GM12878 (cell line): ENCODE data around the gene IMMP2L.

ENCODE experiments used
- CHD2 ChIP-seq: IDR thresholded peaks from 2 replicates; pipeline ENCODE4 v1.6.1; 2011; ENCODE audit warnings: low read depth, low read length, improper control_type of control experiment, borderline replicate concordance
- ESRRA ChIP-seq: IDR thresholded peaks from 2 replicates; pipeline ENCODE4 v1.6.1; 2012; ENCODE audit warnings: mild to moderate bottlenecking, low read length, improper control_type of control experiment
- HDAC6 ChIP-seq: fragments of 200-600 bp; sonication (generic); IDR thresholded peaks from one replicate; pipeline ENCODE4 v1.8.0; 2017; ENCODE audit warnings: antibody characterized with exemption; ENCODE audit not compliant: unreplicated experiment
- POLR2A ChIP-seq: IDR thresholded peaks from 2 replicates; pipeline ENCODE4 v1.6.1; 2011; ENCODE audit warnings: low read depth, mild to moderate bottlenecking, low read length
- SPI1 ChIP-seq: IDR thresholded peaks from 2 replicates; pipeline ENCODE4 v1.6.1; 2011; ENCODE audit warnings: low read depth, mild to moderate bottlenecking, low read length, moderate library complexity, borderline replicate concordance; ENCODE audit not compliant: insufficient read depth
- TF ChIP-seq, protein P1 (sequence below), 3 experiments: IDR thresholded peaks in 2 of 3; conservative IDR thresholded peaks in 1 of 3; 2 replicates each; pipeline ENCODE4 v1.5.1; 2011; ENCODE audit warnings: low read depth in 3 of 3, low read length in 3 of 3, mild to moderate bottlenecking in 3 of 3, control low read depth in 2 of 3, moderate library complexity in 2 of 3, inconsistent platforms in 1 of 3, mixed read lengths in 1 of 3; ENCODE audit not compliant: control insufficient read depth in 2 of 3, insufficient read depth in 1 of 3; ENCODE audit errors: extremely low read depth in 1 of 3

DNA sequence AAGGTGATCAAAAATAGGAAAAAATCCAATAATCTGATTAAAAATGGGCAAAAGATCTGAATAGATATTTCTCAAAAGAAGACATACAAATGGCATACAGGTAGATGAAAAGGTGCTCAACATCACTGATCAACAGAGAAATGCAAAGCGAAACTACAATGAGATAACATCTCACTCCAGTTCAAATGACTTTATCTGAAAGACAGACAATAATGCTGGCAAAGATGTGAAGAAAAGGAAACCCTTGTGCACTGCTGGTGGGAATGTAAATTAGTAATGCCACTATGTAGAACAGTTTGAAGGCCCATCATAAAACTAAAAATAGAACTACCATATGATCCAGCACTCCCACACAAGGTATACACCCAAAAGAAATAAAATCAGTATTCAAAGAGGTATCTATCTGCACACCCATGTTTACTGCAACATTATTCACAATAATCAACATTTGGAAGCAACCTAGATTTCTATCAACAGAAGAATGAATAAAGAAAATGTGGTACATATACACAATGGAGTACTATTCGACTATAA is 386.3 kb downstream of the IMMP2L start:
- TF ChIP-seq, protein P1, sequence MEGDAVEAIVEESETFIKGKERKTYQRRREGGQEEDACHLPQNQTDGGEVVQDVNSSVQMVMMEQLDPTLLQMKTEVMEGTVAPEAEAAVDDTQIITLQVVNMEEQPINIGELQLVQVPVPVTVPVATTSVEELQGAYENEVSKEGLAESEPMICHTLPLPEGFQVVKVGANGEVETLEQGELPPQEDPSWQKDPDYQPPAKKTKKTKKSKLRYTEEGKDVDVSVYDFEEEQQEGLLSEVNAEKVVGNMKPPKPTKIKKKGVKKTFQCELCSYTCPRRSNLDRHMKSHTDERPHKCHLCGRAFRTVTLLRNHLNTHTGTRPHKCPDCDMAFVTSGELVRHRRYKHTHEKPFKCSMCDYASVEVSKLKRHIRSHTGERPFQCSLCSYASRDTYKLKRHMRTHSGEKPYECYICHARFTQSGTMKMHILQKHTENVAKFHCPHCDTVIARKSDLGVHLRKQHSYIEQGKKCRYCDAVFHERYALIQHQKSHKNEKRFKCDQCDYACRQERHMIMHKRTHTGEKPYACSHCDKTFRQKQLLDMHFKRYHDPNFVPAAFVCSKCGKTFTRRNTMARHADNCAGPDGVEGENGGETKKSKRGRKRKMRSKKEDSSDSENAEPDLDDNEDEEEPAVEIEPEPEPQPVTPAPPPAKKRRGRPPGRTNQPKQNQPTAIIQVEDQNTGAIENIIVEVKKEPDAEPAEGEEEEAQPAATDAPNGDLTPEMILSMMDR (IDR thresholded peaks at IDR 0.05 in 2 of 3, conservative IDR thresholded peaks at IDR 0.05 in 1 of 3; ENCODE audit: control insufficient read depth in 2 of 3, extremely low read depth in 1 of 3, insufficient read depth in 1 of 3, low read depth in 3 of 3, low read length in 3 of 3) = no peak
- TF ChIP-seq POLR2A (no peak), CHD2 (no peak), ESRRA (no peak), HDAC6 (no peak), SPI1 (no peak)
